Stimulated activated CD4-positive, alpha-beta T cell treated with anti-CD3 and anti-CD28 coated beads, Interleukin-12 subunit alpha, Interleukin-12 subunit beta, amount 100 ng/mL, for 4 hours (primary cell): Measurements from ENCODE around the gene ALG14.
"Not testable (repeated sequence)": the region's sequence is repeated elsewhere in the genome, so short reads cannot be mapped to it uniquely, and the experiment has no call there.

Experiments
- DNase-seq: peaks from one replicate; pipeline ENCODE4 v3.0.0-alpha.2; 2020

ALG14 gene

GRCh38 chr1:95041491-95042165, 31.1 kb downstream of the ALG14 start:
- DNase-seq: no peak

GRCh38 chr1:95040032-95040525, 32.7 kb downstream of the ALG14 start:
- no peak for DNase-seq

- no peak for DNase-seq
These were observed 33.3 kb downstream of the ALG14 start for GRCh38 chr1:95039360-95040031.

GRCh38 chr1:95035536-95035935, 37.2 kb downstream of the ALG14 start:
- DNase-seq: no peak

- no peak for DNase-seq
These were observed 38.2 kb downstream of the ALG14 start for GRCh38 chr1:95034506-95034905.

- no peak for DNase-seq
These were observed 38.9 kb downstream of the ALG14 start for GRCh38 chr1:95033843-95034242.

- DNase-seq: no peak
These were observed 43.2 kb downstream of the ALG14 start for GRCh38 chr1:95029532-95029931.

- DNase-seq: no peak
These were observed 43.8 kb downstream of the ALG14 start for GRCh38 chr1:95028954-95029353.

- no peak for DNase-seq
These were observed 45.7 kb downstream of the ALG14 start for GRCh38 chr1:95027046-95027445.

- no peak for DNase-seq
These were observed 49.2 kb downstream of the ALG14 start for GRCh38 chr1:95023399-95024043.

GRCh38 chr1:95022644-95022926, 50.2 kb downstream of the ALG14 start:
- DNase-seq: no peak

- no peak for DNase-seq
These were observed 50.7 kb downstream of the ALG14 start for GRCh38 chr1:95021805-95022643.

- no peak for DNase-seq
These were observed 51.6 kb downstream of the ALG14 start for GRCh38 chr1:95021119-95021518.

- DNase-seq: not testable (repeated sequence)
These were observed 53.3 kb downstream of the ALG14 start for GRCh38 chr1:95019466-95019865.

- DNase-seq: no peak
These were observed 54.0 kb downstream of the ALG14 start for GRCh38 chr1:95018602-95019369.

- no peak for DNase-seq
These were observed 55.0 kb downstream of the ALG14 start for GRCh38 chr1:95017775-95018174.

GRCh38 chr1:95015076-95015475, 57.7 kb downstream of the ALG14 start:
- DNase-seq: no peak

GRCh38 chr1:95013950-95014574, 58.7 kb downstream of the ALG14 start:
- DNase-seq: no peak

- DNase-seq: no peak
These were observed 60.4 kb downstream of the ALG14 start for GRCh38 chr1:95012389-95012788.

- DNase-seq: no peak
These were observed 62.6 kb downstream of the ALG14 start for GRCh38 chr1:95010158-95010557.

- DNase-seq: no peak
These were observed 65.1 kb downstream of the ALG14 start for GRCh38 chr1:95007687-95008086.

GRCh38 chr1:95006681-95007080, 66.1 kb downstream of the ALG14 start:
- no peak for DNase-seq
